Mucosa of rectum (tissue), 2 donors: ENCODE measurements around the gene PML.
A peak's percentile ranks its signal among the peaks of the same experiment; 100 is the strongest.

Experiments used
- H3K27ac ChIP-seq, 2 donors: one replicate each; pipeline ENCODE4 v1.7.0; 2013; ENCODE audit warnings: inconsistent platforms in 2 of 2, low read depth in 2 of 2, low read length in 2 of 2
- H3K27me3 ChIP-seq, 2 donors: one replicate each; pipeline ENCODE4 v1.7.0; 2013; ENCODE audit warnings: low read length in 2 of 2; ENCODE audit not compliant: control insufficient read depth in 2 of 2, insufficient read depth in 2 of 2
- H3K36me3 ChIP-seq, 2 donors: one replicate each; pipeline ENCODE4 v1.7.0; 2013; ENCODE audit warnings: low read length in 2 of 2; ENCODE audit not compliant: control insufficient read depth in 2 of 2, insufficient read depth in 2 of 2
- H3K4me1 ChIP-seq, 2 donors: one replicate each; pipeline ENCODE4 v1.7.0; 2013; ENCODE audit warnings: low read length in 2 of 2, mild to moderate bottlenecking in 1 of 2; ENCODE audit not compliant: control insufficient read depth in 2 of 2, insufficient read depth in 2 of 2
- H3K4me3 ChIP-seq, 2 donors: one replicate each; pipeline ENCODE4 v1.7.0; 2013; ENCODE audit warnings: low read length in 2 of 2
- H3K9ac ChIP-seq, 2 donors: one replicate each; pipeline ENCODE4 v1.7.0; 2013; ENCODE audit warnings: low read length in 2 of 2, low read depth in 1 of 2, mild to moderate bottlenecking in 1 of 2
- H3K9me3 ChIP-seq, 2 donors: one replicate each; pipeline ENCODE4 v1.7.0; 2013; ENCODE audit warnings: low read length in 2 of 2; ENCODE audit not compliant: control insufficient read depth in 2 of 2
- donor health status: healthy.
- donor health status: Normal muscosa, but diverticular disease.

Gene PML

GRCh38 chr15:74032046-74032445, 37.5 kb downstream of the PML start:
- peaks cover 0 to 1% of the 10 kb centered on the region in 2 donors for H3K4me1 ChIP-seq
- H3K27me3 ChIP-seq = no peaks in the 10 kb centered on the region
- H3K4me3 ChIP-seq = no peak overlapping the region
- no peaks in the 10 kb centered on the region for H3K9me3 ChIP-seq
- H3K27ac ChIP-seq = no peak overlapping the region
- no peak overlapping the region for H3K9ac ChIP-seq
- peaks cover 27 to 45% of the 10 kb centered on the region in 2 donors for H3K36me3 ChIP-seq

- Histone ChIP-seq H3K36me3 (peaks cover 27 to 41% of the 10 kb centered on the region in 2 donors), H3K4me1 (peaks cover 0 to 3% of the 10 kb centered on the region in 2 donors), H3K9me3 (no peaks in the 10 kb centered on the region), H3K27ac (no peak overlapping the region), H3K4me3 (no peak overlapping the region), H3K9ac (no peak overlapping the region), H3K27me3 (no peaks in the 10 kb centered on the region)
These were observed 38.4 kb downstream of the PML start for GRCh38 chr15:74032606-74033561.

- Histone ChIP-seq H3K27me3 (no peaks in the 10 kb centered on the region), H3K4me1 (peaks cover 0 to 3% of the 10 kb centered on the region in 2 donors), H3K27ac (no peak overlapping the region), H3K9ac (no peak overlapping the region), H3K36me3 (peaks cover 27 to 41% of the 10 kb centered on the region in 2 donors), H3K9me3 (no peaks in the 10 kb centered on the region), H3K4me3 (no peak overlapping the region)
These were observed 39.8 kb downstream of the PML start for GRCh38 chr15:74034206-74034755.

- no peak overlapping the region for H3K9ac ChIP-seq
- no peaks in the 10 kb centered on the region for H3K9me3 ChIP-seq
- peaks cover 22 to 36% of the 10 kb centered on the region in 2 donors for H3K36me3 ChIP-seq
- no peak overlapping the region for H3K4me3 ChIP-seq
- no peaks in the 10 kb centered on the region for H3K27me3 ChIP-seq
- H3K27ac ChIP-seq = no peak overlapping the region
- peaks cover 0 to 3% of the 10 kb centered on the region in 2 donors for H3K4me1 ChIP-seq
These were observed 40.9 kb downstream of the PML start for GRCh38 chr15:74035121-74036017.

- Histone ChIP-seq H3K4me1 (peaks cover 0 to 3% of the 10 kb centered on the region in 2 donors), H3K9ac (no peak overlapping the region), H3K27me3 (no peaks in the 10 kb centered on the region), H3K9me3 (no peaks in the 10 kb centered on the region), H3K27ac (peak overlapping the region in 1 of 2 donors; percentile 23), H3K36me3 (peaks cover 22 to 36% of the 10 kb centered on the region in 2 donors), H3K4me3 (no peak overlapping the region)
These were observed 42.0 kb downstream of the PML start for GRCh38 chr15:74036271-74037170.

GRCh38 chr15:74037171-74038117, 42.9 kb downstream of the PML start:
- no peaks in the 10 kb centered on the region for H3K9me3 ChIP-seq
- H3K36me3 ChIP-seq = peaks cover 22 to 36% of the 10 kb centered on the region in 2 donors
- no peaks in the 10 kb centered on the region for H3K27me3 ChIP-seq
- peaks cover 0 to 3% of the 10 kb centered on the region in 2 donors for H3K4me1 ChIP-seq
- H3K27ac ChIP-seq = peak overlapping the region in 1 of 2 donors; percentile 23
- no peak overlapping the region for H3K9ac ChIP-seq
- H3K4me3 ChIP-seq = no peak overlapping the region

- no peaks in the 10 kb centered on the region for H3K27me3 ChIP-seq
- peaks cover 15 to 29% of the 10 kb centered on the region in 2 donors for H3K36me3 ChIP-seq
- H3K4me1 ChIP-seq = peaks cover 0 to 3% of the 10 kb centered on the region in 2 donors
- H3K4me3 ChIP-seq = no peak overlapping the region
- H3K27ac ChIP-seq = peak overlapping the region in 1 of 2 donors; percentile 11
- H3K9me3 ChIP-seq = no peaks in the 10 kb centered on the region
- no peak overlapping the region for H3K9ac ChIP-seq
These were observed 44.5 kb downstream of the PML start for GRCh38 chr15:74038707-74039655.

- H3K4me1 ChIP-seq = peaks cover 0 to 4% of the 10 kb centered on the region in 2 donors
- H3K36me3 ChIP-seq = peaks cover 8 to 23% of the 10 kb centered on the region in 2 donors
These were observed 45.1 kb downstream of the PML start for GRCh38 chr15:74039656-74040010.

More at GRCh38 chr15:74039656-74040010, 45.1 kb downstream of the PML start:
- H3K27ac ChIP-seq = peak overlapping the region in 1 of 2 donors; percentile 27
- no peak overlapping the region for H3K4me3 ChIP-seq
- H3K27me3 ChIP-seq = no peaks in the 10 kb centered on the region
- no peak overlapping the region for H3K9ac ChIP-seq
- H3K9me3 ChIP-seq = no peaks in the 10 kb centered on the region
